OCI-LY3 (cell line): Measurements from ENCODE around the gene KRTAP3-3.

Experiments used
- H2AFZ ChIP-seq: fragments of 200-600, 300-600 bp; shearing (Covaris generic); 2 replicates; pipeline ENCODE4 v1.6.0; 2014; ENCODE audit warnings: antibody characterized with exemption, low read depth, low read length
- H3K27ac ChIP-seq: fragments of 200-600, 300-600 bp; sonication (generic); 2 replicates; pipeline ENCODE4 v1.5.1; 2014; ENCODE audit warnings: mild to moderate bottlenecking, low read length, moderate library complexity, mixed read lengths
- H3K27me3 ChIP-seq: fragments of 200-600, 300-600 bp; sonication (generic); 2 replicates; pipeline ENCODE4 v1.6.1; 2014; ENCODE audit warnings: low read depth, low read length, mixed read lengths
- H3K36me3 ChIP-seq: fragments of 200-600, 300-600 bp; sonication (generic); replicated peaks from 2 replicates; pipeline ENCODE3; 2014; ENCODE audit warnings: low read depth, low read length, mixed read lengths
- H3K4me1 ChIP-seq: fragments of 300-600, 200-600 bp; sonication (generic); 2 replicates; pipeline ENCODE4 v1.6.1; 2014; ENCODE audit warnings: low read length, mixed read lengths
- H3K4me2 ChIP-seq: fragments of 200-600, 300-600 bp; sonication (generic); 2 replicates; pipeline ENCODE4 v1.6.1; 2014; ENCODE audit warnings: low read length, mixed read lengths
- H3K4me3 ChIP-seq: fragments of 300-600, 200-600 bp; sonication (generic); 2 replicates; pipeline ENCODE4 v1.5.1; 2014; ENCODE audit warnings: antibody characterized with exemption, mild to moderate bottlenecking, low read length, moderate library complexity
- H3K79me2 ChIP-seq: fragments of 300-600, 200-600 bp; shearing (Covaris generic); 2 replicates; pipeline ENCODE4 v1.6.1; 2014; ENCODE audit warnings: mild to moderate bottlenecking, low read length, mixed read lengths
- H3K9ac ChIP-seq: fragments of 300-600, 200-600 bp; shearing (Covaris generic); 2 replicates; pipeline ENCODE4 v1.6.0; 2014; ENCODE audit warnings: mild to moderate bottlenecking, low read length, moderate library complexity
- H3K9me3 ChIP-seq: fragments of 200-600, 300-600 bp; shearing (Covaris generic); 2 replicates; pipeline ENCODE4 v1.6.1; 2014; ENCODE audit warnings: low read length, mixed read lengths; ENCODE audit not compliant: insufficient read depth
- H4K20me1 ChIP-seq: fragments of 200-600, 300-600 bp; sonication (generic); 2 replicates; pipeline ENCODE4 v1.6.1; 2016; ENCODE audit warnings: low read length, mixed read lengths; ENCODE audit not compliant: insufficient read depth
- EZH2phosphoT487 ChIP-seq: fragments of 200-600 bp; shearing (Covaris generic); IDR thresholded peaks from 2 replicates; pipeline ENCODE4 v1.6.1; 2018; ENCODE audit warnings: antibody characterized with exemption, mixed run types, low read depth
- TF ChIP-seq, protein P1 (sequence below): fragments of 200-600, 300-600 bp; sonication (generic); IDR thresholded peaks from 2 replicates; pipeline ENCODE4 v1.5.1; 2014; ENCODE audit warnings: antibody characterized with exemption, low read length, low read depth

The KRTAP3-3 gene

DNA sequence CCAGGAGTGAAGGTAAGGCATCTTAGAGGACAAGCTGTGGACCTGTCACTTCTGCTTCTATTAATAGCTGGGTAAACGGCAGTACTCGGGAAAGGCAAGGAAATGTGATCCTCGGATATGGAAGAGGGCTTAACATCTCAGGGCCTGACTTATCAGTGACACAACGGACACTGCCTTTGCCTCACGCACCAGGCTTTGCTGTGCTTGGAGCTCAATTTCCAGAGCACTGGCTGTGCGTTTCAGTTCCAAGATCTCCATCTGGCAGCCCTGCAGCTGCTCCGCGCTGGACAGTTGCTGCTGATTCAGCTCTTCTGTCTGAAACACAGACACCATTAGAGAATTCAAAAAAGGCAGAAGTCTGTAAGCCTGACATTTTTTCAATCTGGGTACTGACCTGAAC lies 13.4 kb downstream of the KRTAP3-3 start:
- no peak overlapping the region for H3K9ac ChIP-seq

DNA sequence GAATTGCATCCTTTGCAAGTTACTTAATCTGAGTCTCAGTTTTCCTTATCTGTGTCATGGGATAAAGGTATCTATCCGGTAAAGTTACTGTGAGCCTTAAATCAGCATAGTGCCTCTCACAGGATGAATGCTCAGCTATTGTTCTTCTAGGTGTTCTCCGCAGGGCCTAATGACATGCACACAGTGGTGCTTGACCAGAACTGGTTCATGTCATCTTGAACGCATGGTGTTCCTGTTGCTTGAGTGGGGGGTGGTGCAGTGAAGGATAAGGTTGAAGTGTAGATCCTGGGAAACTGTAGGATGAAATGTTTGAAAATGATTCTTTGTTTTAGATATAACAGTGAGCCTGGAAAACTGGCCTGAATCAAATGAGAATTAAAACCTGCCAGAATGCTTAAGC lies 13.8 kb downstream of the KRTAP3-3 start:
- Histone ChIP-seq H3K4me1 (no peaks in the 10 kb centered on the region), H3K27me3 (peaks cover 18% of the 10 kb centered on the region; the same call in 1 of the 2 replicates), H3K27ac (no peak overlapping the region), H4K20me1 (no peaks in the 10 kb centered on the region), H3K4me2 (no peak overlapping the region), H3K9ac (no peak overlapping the region), H3K4me3 (no peak overlapping the region), H3K9me3 (no peaks in the 10 kb centered on the region), H3K36me3 (no peaks in the 10 kb centered on the region), H2AFZ (no peak overlapping the region), H3K79me2 (no peaks in the 10 kb centered on the region)
- TF ChIP-seq EZH2phosphoT487, result no peak
- TF ChIP-seq, protein P1, sequence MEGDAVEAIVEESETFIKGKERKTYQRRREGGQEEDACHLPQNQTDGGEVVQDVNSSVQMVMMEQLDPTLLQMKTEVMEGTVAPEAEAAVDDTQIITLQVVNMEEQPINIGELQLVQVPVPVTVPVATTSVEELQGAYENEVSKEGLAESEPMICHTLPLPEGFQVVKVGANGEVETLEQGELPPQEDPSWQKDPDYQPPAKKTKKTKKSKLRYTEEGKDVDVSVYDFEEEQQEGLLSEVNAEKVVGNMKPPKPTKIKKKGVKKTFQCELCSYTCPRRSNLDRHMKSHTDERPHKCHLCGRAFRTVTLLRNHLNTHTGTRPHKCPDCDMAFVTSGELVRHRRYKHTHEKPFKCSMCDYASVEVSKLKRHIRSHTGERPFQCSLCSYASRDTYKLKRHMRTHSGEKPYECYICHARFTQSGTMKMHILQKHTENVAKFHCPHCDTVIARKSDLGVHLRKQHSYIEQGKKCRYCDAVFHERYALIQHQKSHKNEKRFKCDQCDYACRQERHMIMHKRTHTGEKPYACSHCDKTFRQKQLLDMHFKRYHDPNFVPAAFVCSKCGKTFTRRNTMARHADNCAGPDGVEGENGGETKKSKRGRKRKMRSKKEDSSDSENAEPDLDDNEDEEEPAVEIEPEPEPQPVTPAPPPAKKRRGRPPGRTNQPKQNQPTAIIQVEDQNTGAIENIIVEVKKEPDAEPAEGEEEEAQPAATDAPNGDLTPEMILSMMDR, result no peak

More for the DNA sequence above, 13.4 kb downstream of the KRTAP3-3 start:
- H3K27ac ChIP-seq, result no peak overlapping the region
- peaks cover 18% of the 10 kb centered on the region for H3K27me3 ChIP-seq
- no peaks in the 10 kb centered on the region for H3K79me2 ChIP-seq
- TF ChIP-seq, protein P1, result no peak
- TF ChIP-seq EZH2phosphoT487, result no peak
- H3K4me2 ChIP-seq, result no peak overlapping the region
- H3K4me3 ChIP-seq, result no peak overlapping the region
- no peak overlapping the region for H2AFZ ChIP-seq
- H3K4me1 ChIP-seq, result no peaks in the 10 kb centered on the region
- H4K20me1 ChIP-seq, result no peaks in the 10 kb centered on the region
- H3K36me3 ChIP-seq, result no peaks in the 10 kb centered on the region
- H3K9me3 ChIP-seq, result no peaks in the 10 kb centered on the region

DNA sequence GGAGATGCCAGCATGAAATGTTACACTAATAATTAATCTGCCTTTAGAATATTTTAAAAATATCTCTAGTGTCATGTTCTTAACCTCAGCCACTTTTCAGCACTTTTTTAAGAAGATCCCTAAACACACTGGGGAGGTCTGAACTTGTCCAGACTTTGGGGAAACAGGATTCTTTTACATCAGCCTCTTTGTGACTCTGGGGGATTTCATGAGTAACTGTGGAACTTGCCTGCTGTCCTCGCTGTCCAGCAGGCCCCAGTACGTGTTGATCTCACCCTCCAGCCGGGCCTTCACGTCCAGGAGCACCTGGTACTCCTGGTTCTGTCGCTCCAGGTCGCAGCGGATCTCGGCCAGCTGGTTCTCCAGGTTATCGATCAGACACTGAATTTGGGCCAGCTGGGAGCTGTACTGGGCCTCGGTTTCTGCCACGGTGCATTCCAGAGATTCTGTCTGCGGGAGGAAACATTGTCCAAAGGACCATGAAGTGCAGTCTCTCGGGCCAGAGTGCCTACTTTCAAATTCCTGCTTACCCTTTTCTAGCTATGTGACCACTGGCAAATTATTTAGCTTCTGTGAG lies 15.3 kb downstream of the KRTAP3-3 start:
- H4K20me1 ChIP-seq, result no peaks in the 10 kb centered on the region
- no peaks in the 10 kb centered on the region for H3K9me3 ChIP-seq
- no peak overlapping the region for H3K4me2 ChIP-seq
- H3K4me3 ChIP-seq, result no peak overlapping the region
- no peaks in the 10 kb centered on the region for H3K4me1 ChIP-seq
- TF ChIP-seq, protein P1, result no peak
- TF ChIP-seq EZH2phosphoT487, result no peak
- peaks cover 16% of the 10 kb centered on the region; the same call in 1 of the 2 replicates for H3K27me3 ChIP-seq
- no peak overlapping the region for H3K27ac ChIP-seq
- no peaks in the 10 kb centered on the region for H3K79me2 ChIP-seq
- H3K9ac ChIP-seq, result no peak overlapping the region
- no peaks in the 10 kb centered on the region for H3K36me3 ChIP-seq
- no peak overlapping the region for H2AFZ ChIP-seq

DNA sequence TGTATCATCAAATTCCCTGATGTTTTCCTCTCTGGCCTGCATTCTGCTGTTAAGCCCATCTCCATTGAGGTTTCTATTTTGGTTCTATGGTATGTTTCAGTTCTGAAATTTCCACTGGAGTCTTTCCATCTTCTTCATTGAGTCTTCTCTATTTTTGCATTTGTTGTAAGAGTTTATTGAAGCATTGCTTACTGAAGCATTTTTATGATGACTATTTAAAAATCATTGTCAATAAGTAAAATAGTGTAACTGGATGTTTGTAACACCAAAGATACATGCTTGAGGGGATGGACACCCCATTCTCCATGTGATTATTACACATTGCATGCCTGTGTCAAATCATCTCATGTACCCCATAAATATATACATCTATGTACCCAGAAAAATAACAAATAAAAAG lies 18.4 kb downstream of the KRTAP3-3 start:
- H3K4me2 ChIP-seq, result no peak overlapping the region
- no peaks in the 10 kb centered on the region for H3K79me2 ChIP-seq
- peaks cover 20% of the 10 kb centered on the region for H3K27me3 ChIP-seq
- H3K9ac ChIP-seq, result no peak overlapping the region
- H3K4me3 ChIP-seq, result no peak overlapping the region
- H3K27ac ChIP-seq, result no peak overlapping the region
- TF ChIP-seq EZH2phosphoT487, result no peak
- TF ChIP-seq, protein P1, result no peak
- H3K9me3 ChIP-seq, result no peaks in the 10 kb centered on the region
- H3K36me3 ChIP-seq, result no peaks in the 10 kb centered on the region
- H2AFZ ChIP-seq, result no peak overlapping the region
- no peaks in the 10 kb centered on the region for H4K20me1 ChIP-seq
- no peaks in the 10 kb centered on the region for H3K4me1 ChIP-seq
